NCI-H146 (cell line): ENCODE data around the gene PTPRT.

Experiments used
- DNase-seq: peaks from one replicate; lab custom pipeline; 2025; lab: John Stamatoyannopoulos, UW

The PTPRT gene

GRCh38 chr20:43119720-43120119 is 70.0 kb downstream of the PTPRT start:
- DNase-seq, result no peak

- DNase-seq, result no peak
Measured at GRCh38 chr20:43102394-43102793, 87.3 kb downstream of the PTPRT start.

- no peak for DNase-seq
Measured at GRCh38 chr20:43096931-43097260, 92.8 kb downstream of the PTPRT start.

GRCh38 chr20:43096126-43096930 is 93.4 kb downstream of the PTPRT start:
- DNase-seq, result no peak

GRCh38 chr20:43095034-43095433 is 94.7 kb downstream of the PTPRT start:
- no peak for DNase-seq

- DNase-seq, result no peak
Measured at GRCh38 chr20:43092386-43093088, 97.2 kb downstream of the PTPRT start.

- DNase-seq, result no peak
Measured at GRCh38 chr20:43068482-43068881, 121.2 kb downstream of the PTPRT start.

GRCh38 chr20:43066125-43066524 is 123.6 kb downstream of the PTPRT start:
- DNase-seq, result no peak

- DNase-seq, result no peak
Measured at GRCh38 chr20:43065299-43065698, 124.4 kb downstream of the PTPRT start.

GRCh38 chr20:43058077-43058476 is 131.6 kb downstream of the PTPRT start:
- DNase-seq, result no peak

GRCh38 chr20:43057317-43057716 is 132.4 kb downstream of the PTPRT start:
- DNase-seq, result no peak

- no peak for DNase-seq
Measured at GRCh38 chr20:43055181-43055884, 134.4 kb downstream of the PTPRT start.

- DNase-seq, result no peak
Measured at GRCh38 chr20:43052532-43052931, 137.2 kb downstream of the PTPRT start.

- DNase-seq, result no peak
Measured at GRCh38 chr20:43046966-43047365, 142.7 kb downstream of the PTPRT start.

GRCh38 chr20:43043887-43044286 is 145.8 kb downstream of the PTPRT start:
- no peak for DNase-seq

- DNase-seq, result no peak
Measured at GRCh38 chr20:43040427-43040826, 149.3 kb downstream of the PTPRT start.

- DNase-seq, result no peak
Measured at GRCh38 chr20:43037605-43038309, 151.9 kb downstream of the PTPRT start.

- no peak for DNase-seq
Measured at GRCh38 chr20:43034981-43035724, 154.6 kb downstream of the PTPRT start.

GRCh38 chr20:43032459-43032858 is 157.2 kb downstream of the PTPRT start:
- no peak for DNase-seq

- no peak for DNase-seq
Measured at GRCh38 chr20:43029176-43029575, 160.5 kb downstream of the PTPRT start.

GRCh38 chr20:43028470-43028869 is 161.2 kb downstream of the PTPRT start:
- no peak for DNase-seq

- DNase-seq, result no peak
Measured at GRCh38 chr20:43023836-43024235, 165.9 kb downstream of the PTPRT start.
